Psoas muscle (tissue), 8 donors: ENCODE data around the gene KNTC1. TPM values are rescaled to one million over a fixed set of nuclear protein-coding genes. Genes with fewer than 3 reads are reported as not detected.

ENCODE experiments used
- ATAC-seq, 4 donors: fragments of 200-7000 bp; cut with Tn5 transposase; one replicate each; pipeline ENCODE4 v1.9.1; 2020; ENCODE audit warnings: moderate library complexity in 3 of 4, mild to moderate bottlenecking in 2 of 4
- DNase-seq, 2 donors: peaks; one replicate each; pipeline ENCODE4 v3.0.0-alpha.2; 2020
- H3K27ac ChIP-seq: fragments of 200-600 bp; one replicate; pipeline ENCODE4 v1.8.0; 2022
- H3K27me3 ChIP-seq, 3 donors: fragments of 200-600 bp in 1 of 3; one replicate each; pipeline versions ENCODE4 v1.6.1 to v1.8.0; 2013 to 2022; ENCODE audit warnings: low read length in 2 of 3, mild to moderate bottlenecking in 2 of 3, moderate library complexity in 1 of 3; ENCODE audit not compliant: insufficient read depth in 3 of 3
- H3K36me3 ChIP-seq, 2 donors: fragments of 200-600 bp in 1 of 2; one replicate each; pipeline versions ENCODE4 v1.6.1 to v1.8.0; 2013 to 2022; ENCODE audit warnings: low read depth in 1 of 2, mild to moderate bottlenecking in 1 of 2, moderate library complexity in 1 of 2; ENCODE audit not compliant: insufficient read depth in 1 of 2
- H3K4me1 ChIP-seq: fragments of 200-600 bp; one replicate; pipeline ENCODE4 v1.8.0; 2022
- H3K4me3 ChIP-seq: fragments of 200-600 bp; one replicate; pipeline ENCODE4 v1.8.0; 2022; ENCODE audit warnings: mild to moderate bottlenecking
- H3K9me3 ChIP-seq: fragments of 200-600 bp; one replicate; pipeline ENCODE4 v1.8.0; 2022
- CTCF ChIP-seq: fragments of 200-600 bp; IDR thresholded peaks from one replicate; pipeline ENCODE4 v1.8.0; 2022; ENCODE audit warnings: antibody characterized with exemption
- WGBS, 3 donors: extraction: QIAGEN DNeasy Blood & Tissue Kit; methylation state at CpG; one replicate each; pipeline versions ENCODE4 v1.1.6 to v1.1.7; 2013; 5-methylcytosine and 5-hydroxymethylcytosine counted together
- intact Hi-C, 2 donors: fragments of 100-400 bp; cut with DNase I; formaldehyde crosslinking; loops; one replicate each; pipeline versions ENCODE4 v1.11.0 to v1.14.2; 2022
- polyA plus RNA-seq, 3 donors: library from polyadenylated mRNA; stranded (reverse); fragments of 200-250 nt; gene quantifications; one replicate each; pipeline ENCODE4 v1.2.3, GENCODE V29; 2013
- total RNA-seq, 4 donors: library from RNA; stranded (reverse); fragmentation: NEBNext Ultra II Directional in 2 of 4; extraction: Animal tissue kit (Norgen Biotek cat#: 25700) in 2 of 4; gene quantifications; one replicate each; pipeline versions ENCODE4 v1.2.1 to v1.2.4, GENCODE V29; 2021 to 2023
- donor health status: healthy with polysubstance abuse.
- donor health status: DM: no; HTN: no; CAD: no; lungs with moderate emphysema.
- donor health status: Bipolar disorder and iron deficiency.
- donor health status: healthy.
- donor health status: DM: yes; HTN: yes; CAD: no.
- donor health status: DM: no; HTN: no; CAD: no.
- donor health status: DM: no; HTN: no; CAD: no.
- donor health status: DM: yes; HTN: yes; CAD: no.

The KNTC1 gene
- total and polyA plus RNA-seq, 7 donors = 1.5 to 3.3 (median 2.0) TPM

DNA sequence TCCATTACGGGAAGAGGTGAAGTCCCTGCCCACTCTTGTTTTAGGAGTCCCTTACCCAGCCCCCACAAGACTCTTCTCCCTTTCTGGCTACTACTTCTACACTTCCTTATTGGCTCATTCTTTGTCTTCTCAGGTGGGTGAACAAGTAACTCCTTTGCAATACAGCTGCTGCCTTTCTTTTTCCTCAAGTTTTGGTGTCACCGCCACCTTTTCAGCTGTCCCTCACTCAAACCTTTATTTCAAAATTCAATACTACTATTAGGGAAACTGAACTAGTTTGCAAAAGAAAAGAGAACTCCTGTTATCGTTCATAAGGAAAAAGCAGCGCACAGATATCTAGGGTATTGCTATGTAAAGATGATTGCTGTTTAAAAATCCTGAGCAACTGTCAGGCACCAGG is 6.4 kb upstream of the KNTC1 start:
- intact Hi-C loops = loop anchor here in 1 of 2 donors (10.0 kb wide), 1 partner anchor 234 kb away; the partner anchor contains the start of gene DENR
- Histone ChIP-seq H3K36me3 (peaks cover 12 to 91% of the 10 kb centered on the region in 2 donors), H3K9me3 (no peaks in the 10 kb centered on the region), H3K4me1 (peaks cover 46% of the 10 kb centered on the region), H3K27me3 (no peaks in the 10 kb centered on the region), H3K27ac (no peak overlapping the region), H3K4me3 (no peak overlapping the region)
- WGBS, 3 donors = 91 to 96% (median 94%) methylated on average over 4 of the region's 4 CpGs
- DNase-seq (no peak), ATAC-seq (no peak)
- TF ChIP-seq CTCF = no peak

DNA sequence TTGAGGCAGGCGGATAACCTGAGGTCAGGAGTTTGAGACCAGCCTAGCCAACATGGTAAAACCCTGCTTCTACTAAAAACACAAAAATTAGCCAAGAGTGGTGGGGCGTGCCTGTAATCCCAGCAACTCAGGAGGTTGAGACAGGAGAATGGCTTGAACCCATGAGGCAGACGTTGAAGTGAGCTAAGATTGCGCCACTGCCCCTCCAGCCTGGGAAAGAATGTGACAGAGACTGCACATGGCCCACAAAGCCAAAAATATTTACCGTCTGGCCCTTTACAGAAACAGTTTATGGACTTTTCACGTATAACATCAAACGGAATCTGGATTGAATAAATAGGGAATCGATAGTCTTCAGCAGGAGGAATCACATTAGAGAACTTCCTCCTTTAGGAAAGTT is 3.8 kb upstream of the KNTC1 start:
- DNase-seq = no peak
- Histone ChIP-seq H3K9me3 (no peaks in the 10 kb centered on the region), H3K36me3 (peaks cover 3 to 65% of the 10 kb centered on the region in 2 donors), H3K4me1 (peaks cover 56% of the 10 kb centered on the region), H3K4me3 (peak overlapping the region; percentile 85), H3K27me3 (no peaks in the 10 kb centered on the region), H3K27ac (peak overlapping the region; percentile 42)
- 44 to 51% (median 46%) methylated on average over 8 of the region's 8 CpGs for WGBS, 3 donors
- TF ChIP-seq CTCF = no peak
- intact Hi-C loops = loop anchor here (2.0 to 10.0 kb wide), 2 partner anchors 232 to 258 kb away; partner anchors contain the start of gene DENR (in 1 of the 2)
- ATAC-seq = no peak

GRCh38 chr12:122523846-122524718 is 3.0 kb upstream of the KNTC1 start:
- H3K4me3 ChIP-seq = peak overlapping the region; percentile 85
- no peak for DNase-seq
- peaks cover 55% of the 10 kb centered on the region for H3K4me1 ChIP-seq
- H3K9me3 ChIP-seq = no peaks in the 10 kb centered on the region
- intact Hi-C loops = loop anchor here (2.0 to 10.0 kb wide), 2 partner anchors 231 to 259 kb away; partner anchors contain the start of gene DENR (in 1 of the 2)
- ATAC-seq = no peak
- WGBS, 3 donors = 12 to 14% (median 13%) methylated on average over 8 of the region's 8 CpGs
- peaks cover 0 to 57% of the 10 kb centered on the region in 2 donors for H3K36me3 ChIP-seq
- peak overlapping the region; percentile 98 for H3K27ac ChIP-seq
- no peak for TF ChIP-seq CTCF
- H3K27me3 ChIP-seq = no peaks in the 10 kb centered on the region

- intact Hi-C loops = loop anchor here (2.0 to 10.0 kb wide), 3 partner anchors 225 to 705 kb away; partner anchors contain the start of genes DENR (in 2 of the 2), MPHOSPH9 (in 1 of the 2) and MTRFR (in 1 of the 2)
- Histone ChIP-seq H3K4me1 (peaks cover 42% of the 10 kb centered on the region), H3K36me3 (peaks cover 0 to 23% of the 10 kb centered on the region in 2 donors), H3K27ac (peak overlapping the region; percentile 46), H3K27me3 (no peaks in the 10 kb centered on the region), H3K9me3 (no peaks in the 10 kb centered on the region), H3K4me3 (peak overlapping the region; percentile 85)
- WGBS, 3 donors = 0 to 1% (median 0%) methylated on average over 21 of the region's 21 CpGs
- ATAC-seq (no peak), DNase-seq (no peak)
- TF ChIP-seq CTCF = no peak
Observed at GRCh38 chr12:122527478-122527944, 462 bp downstream of the KNTC1 start.
